ENCODE measurements around the gene ITGAD.

DNA sequence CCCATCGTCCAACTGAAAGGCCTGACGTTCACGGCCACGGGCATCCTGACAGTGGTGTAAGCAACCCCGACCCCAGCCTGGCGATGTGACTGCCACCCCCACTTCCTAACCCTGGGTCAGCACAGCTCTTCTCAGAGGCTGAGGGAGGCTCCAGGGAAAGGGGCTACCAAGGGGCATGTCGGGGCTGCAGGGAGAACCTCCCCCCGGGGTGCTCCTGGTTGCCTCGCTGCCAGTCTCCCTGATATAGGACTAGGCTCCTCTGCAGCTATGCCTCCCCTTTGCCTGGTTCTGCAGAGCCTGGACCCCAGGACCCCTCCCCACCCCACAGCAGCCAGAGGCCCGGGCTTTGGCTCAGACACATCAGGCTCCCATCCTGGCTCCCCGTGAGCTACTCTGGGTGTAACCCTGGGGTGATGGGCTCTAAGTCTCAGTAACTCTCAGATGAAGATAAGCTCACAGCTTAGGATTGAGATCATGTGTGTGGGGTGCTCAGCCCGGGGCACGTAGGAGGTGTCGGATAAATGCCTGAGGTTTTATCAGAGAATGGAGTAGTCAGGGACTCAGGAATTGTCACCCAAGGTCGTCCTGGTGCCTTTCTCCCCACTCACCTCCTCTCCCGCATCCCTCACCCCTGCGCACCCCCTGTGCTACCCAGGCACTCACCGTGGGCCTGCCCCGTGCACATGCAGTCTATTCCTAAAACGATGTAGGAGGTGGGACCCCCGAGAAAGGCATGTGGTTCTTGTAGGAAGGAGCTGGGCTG lies 10.6 kb downstream of the ITGAD start:
- TF ChIP-seq GATA2 (IDR thresholded peaks at IDR 0.05; ENCODE audit: low read depth, low read length) (no peak), GATA3 (IDR thresholded peaks at IDR 0.05; ENCODE audit: low read depth, low read length) (no peak)

Measured in SH-SY5Y (cell line).